WTC11 (cell line): ENCODE measurements around the gene WFDC6. TPM values are rescaled to one million over a fixed set of nuclear protein-coding genes. Genes with fewer than 3 reads are reported as not detected.

Source experiments
- ATAC-seq: fragments of 200-7000 bp; cut with Tn5 transposase; 2 replicates; pipeline ENCODE4 v1.10.0; 2021; ENCODE audit warnings: mild to moderate bottlenecking, moderate library complexity
- CTCF ChIA-PET: fragments of 300-600 bp; sonication (Branson Sonifier 250); formaldehyde crosslinking; loops from one replicate; lab custom pipeline; 2021; ENCODE audit warnings: antibody characterized with exemption; lab: Charles Lee
- POLR2A ChIA-PET: fragments of 350-600 bp; sonication (Branson Sonifier 250); formaldehyde crosslinking; loops from one replicate; lab custom pipeline; 2021; ENCODE audit warnings: antibody characterized with exemption; lab: Charles Lee
- DNase-seq: peaks from one replicate; pipeline ENCODE4 v3.0.0; 2021; ENCODE audit warnings: low spot score
- H3K27ac Mint-ChIP-seq: 2 replicates; pipeline ENCODE4 v1.8.0; 2021; ENCODE audit warnings: mixed read lengths
- H3K27me3 Mint-ChIP-seq: 2 replicates; pipeline ENCODE4 v1.8.0; 2021; ENCODE audit warnings: low read depth, mild to moderate bottlenecking, moderate library complexity, mixed read lengths
- H3K36me3 Mint-ChIP-seq: 2 replicates; pipeline ENCODE4 v1.8.0; 2021; ENCODE audit warnings: mixed read lengths
- H3K4me1 Mint-ChIP-seq: 2 replicates; pipeline ENCODE4 v1.8.0; 2022; ENCODE audit warnings: mixed read lengths
- H3K4me3 Mint-ChIP-seq: 2 replicates; pipeline ENCODE4 v1.8.0; 2021; ENCODE audit warnings: mild to moderate bottlenecking, moderate library complexity, mixed read lengths
- H3K9me3 Mint-ChIP-seq: 2 replicates; pipeline ENCODE4 v1.8.0; 2021; ENCODE audit warnings: mixed read lengths
- CREM ChIP-seq: sonication (generic); formaldehyde crosslinking; IDR thresholded peaks from 2 replicates; pipeline ENCODE4 v1.8.1; 2022; ENCODE audit warnings: mild to moderate bottlenecking, missing genetic modification reagents, moderate library complexity
- ELF4 ChIP-seq: sonication (generic); formaldehyde crosslinking; IDR thresholded peaks from 2 replicates; pipeline ENCODE4 v1.8.1; 2022; ENCODE audit warnings: low read depth, mild to moderate bottlenecking, moderate library complexity, missing genetic modification reagents
- EMX1 ChIP-seq: fragments of 250-450 bp; sonication (Bioruptor Pico); IDR thresholded peaks from 2 replicates; pipeline ENCODE4 v1.8.0; 2021; ENCODE audit warnings: mild to moderate bottlenecking
- FOXK1 ChIP-seq: sonication (generic); formaldehyde crosslinking; IDR thresholded peaks from 2 replicates; pipeline ENCODE4 v1.8.0; 2022; ENCODE audit warnings: mild to moderate bottlenecking, moderate library complexity, missing genetic modification reagents
- GABPB1 ChIP-seq: sonication (generic); formaldehyde crosslinking; IDR thresholded peaks from 2 replicates; pipeline ENCODE4 v1.8.1; 2023; ENCODE audit warnings: mild to moderate bottlenecking, missing genetic modification reagents
- GRHL2 ChIP-seq: fragments of 250-450 bp; sonication (Bioruptor Pico); IDR thresholded peaks from 2 replicates; pipeline ENCODE4 v1.8.0; 2022; ENCODE audit warnings: mild to moderate bottlenecking, moderate library complexity; ENCODE audit not compliant: insufficient replicate concordance, severe bottlenecking
- NR3C1 ChIP-seq: sonication (generic); formaldehyde crosslinking; conservative IDR thresholded peaks from 2 replicates; pipeline ENCODE4 v1.8.1; 2023; ENCODE audit warnings: low read depth, mild to moderate bottlenecking, missing genetic modification reagents
- RELA ChIP-seq: sonication (generic); formaldehyde crosslinking; IDR thresholded peaks from 2 replicates; pipeline ENCODE4 v1.8.1; 2022; ENCODE audit warnings: missing genetic modification reagents, mild to moderate bottlenecking, borderline replicate concordance
- RORB ChIP-seq: fragments of 250-450 bp; sonication (Bioruptor Pico); IDR thresholded peaks from 2 replicates; pipeline ENCODE4 v1.9.0; 2021; ENCODE audit warnings: mild to moderate bottlenecking
- SOX15 ChIP-seq: fragments of 250-450 bp; sonication (Bioruptor Pico); IDR thresholded peaks from 2 replicates; pipeline ENCODE4 v1.9.0; 2021; ENCODE audit warnings: mild to moderate bottlenecking
- TCF7 ChIP-seq: sonication (generic); formaldehyde crosslinking; IDR thresholded peaks from 2 replicates; pipeline ENCODE4 v1.8.0; 2022; ENCODE audit warnings: mild to moderate bottlenecking, low read depth, missing genetic modification reagents, moderate library complexity
- ZNF317 ChIP-seq: sonication (generic); formaldehyde crosslinking; IDR thresholded peaks from 2 replicates; pipeline ENCODE4 v1.8.1; 2023; ENCODE audit warnings: low read depth, mild to moderate bottlenecking, moderate library complexity, missing genetic modification reagents, borderline replicate concordance
- ZNF416 ChIP-seq: fragments of 250-450 bp; sonication (Bioruptor Pico); IDR thresholded peaks from 2 replicates; pipeline ENCODE4 v1.9.0; 2021; ENCODE audit warnings: mild to moderate bottlenecking, inconsistent platforms
- total RNA-seq: library from RNA; stranded (reverse); gene quantifications from 3 replicates; pipeline ENCODE4 v1.2.3, GENCODE V29; 2021
- TF ChIP-seq, protein P1 (sequence below): sonication (generic); formaldehyde crosslinking; IDR thresholded peaks from 2 replicates; pipeline ENCODE4 v1.8.1; 2023; ENCODE audit warnings: mild to moderate bottlenecking, missing genetic modification reagents, moderate library complexity
- TF ChIP-seq, protein P2 (sequence below): sonication (generic); formaldehyde crosslinking; IDR thresholded peaks from 2 replicates; pipeline ENCODE4 v1.8.1; 2022; ENCODE audit warnings: low read depth, mild to moderate bottlenecking, moderate library complexity, missing genetic modification reagents, borderline replicate concordance
- TF ChIP-seq, protein P3 (sequence below): fragments of 250-450 bp; sonication (Bioruptor Pico); IDR thresholded peaks from 2 replicates; pipeline ENCODE4 v1.9.0; 2021; ENCODE audit warnings: mild to moderate bottlenecking, borderline replicate concordance
- TF ChIP-seq, protein P4 (sequence below): fragments of 250-450 bp; sonication (Bioruptor Pico); IDR thresholded peaks from 2 replicates; pipeline ENCODE4 v2.1.2; 2022; ENCODE audit warnings: mild to moderate bottlenecking, moderate library complexity
- TF ChIP-seq, protein P5 (sequence below): fragments of 250-450 bp; sonication (Bioruptor Pico); IDR thresholded peaks from 2 replicates; pipeline ENCODE4 v1.9.0; 2021; ENCODE audit warnings: mild to moderate bottlenecking

The WFDC6 gene
- total RNA-seq, 1 experiment from 2014 or later, result not detected

DNA sequence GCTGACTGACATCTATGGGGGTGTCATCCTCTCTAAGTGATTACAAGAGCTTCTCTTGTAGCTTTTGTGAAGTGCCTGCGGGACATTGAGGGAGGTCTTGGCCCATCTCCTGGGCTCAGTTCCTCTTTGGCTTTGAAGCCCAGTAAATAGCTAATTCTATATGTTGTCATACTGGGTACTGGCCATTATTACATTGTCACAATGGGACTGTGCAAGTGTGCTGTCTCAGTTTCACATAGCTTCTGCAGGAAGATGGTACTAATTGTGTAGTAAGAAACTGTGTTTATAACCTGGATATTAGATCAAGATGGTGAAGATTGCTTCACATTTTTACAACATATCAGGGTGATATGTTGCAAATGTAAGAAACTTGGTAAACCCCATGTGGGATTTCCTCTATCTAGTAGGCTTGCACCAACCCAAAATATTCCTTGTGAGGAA, 43.8 kb downstream of the WFDC6 start (continued):
- TF ChIP-seq, protein P1, sequence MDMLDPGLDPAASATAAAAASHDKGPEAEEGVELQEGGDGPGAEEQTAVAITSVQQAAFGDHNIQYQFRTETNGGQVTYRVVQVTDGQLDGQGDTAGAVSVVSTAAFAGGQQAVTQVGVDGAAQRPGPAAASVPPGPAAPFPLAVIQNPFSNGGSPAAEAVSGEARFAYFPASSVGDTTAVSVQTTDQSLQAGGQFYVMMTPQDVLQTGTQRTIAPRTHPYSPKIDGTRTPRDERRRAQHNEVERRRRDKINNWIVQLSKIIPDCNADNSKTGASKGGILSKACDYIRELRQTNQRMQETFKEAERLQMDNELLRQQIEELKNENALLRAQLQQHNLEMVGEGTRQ (CRISPR knock-in tag), result no peak
- TF ChIP-seq, protein P2, sequence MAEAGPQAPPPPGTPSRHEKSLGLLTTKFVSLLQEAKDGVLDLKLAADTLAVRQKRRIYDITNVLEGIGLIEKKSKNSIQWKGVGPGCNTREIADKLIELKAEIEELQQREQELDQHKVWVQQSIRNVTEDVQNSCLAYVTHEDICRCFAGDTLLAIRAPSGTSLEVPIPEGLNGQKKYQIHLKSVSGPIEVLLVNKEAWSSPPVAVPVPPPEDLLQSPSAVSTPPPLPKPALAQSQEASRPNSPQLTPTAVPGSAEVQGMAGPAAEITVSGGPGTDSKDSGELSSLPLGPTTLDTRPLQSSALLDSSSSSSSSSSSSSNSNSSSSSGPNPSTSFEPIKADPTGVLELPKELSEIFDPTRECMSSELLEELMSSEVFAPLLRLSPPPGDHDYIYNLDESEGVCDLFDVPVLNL (CRISPR knock-in tag), result no peak
- no peak for TF ChIP-seq ZNF317

DNA sequence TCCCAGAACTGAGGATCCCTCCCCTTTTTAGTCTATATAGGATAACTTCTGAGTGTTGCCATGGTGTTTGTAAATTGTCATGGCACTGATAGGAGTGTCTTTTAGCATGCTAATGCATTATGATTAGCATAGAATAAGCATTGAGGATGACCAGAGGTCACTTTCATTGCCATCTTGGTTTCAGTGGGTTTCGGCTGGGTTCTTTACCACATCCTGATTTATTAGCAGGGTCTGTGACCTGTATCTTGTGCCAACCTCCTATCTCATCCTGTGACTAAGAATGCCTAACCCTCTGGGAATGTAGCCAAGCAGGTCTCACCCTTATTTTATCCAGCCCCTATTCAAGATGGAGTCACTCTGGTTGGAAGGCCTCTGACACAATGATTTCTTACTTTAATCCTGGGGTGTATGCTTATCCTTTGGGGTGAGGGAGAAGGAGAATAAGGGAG, 50.2 kb downstream of the WFDC6 start:
- ChIA-PET POLR2A (no interaction called here), CTCF (no interaction called here)
- DNase-seq (no peak), ATAC-seq (no peak)
- TF ChIP-seq TCF7 (CRISPR knock-in tag), result no peak
- TF ChIP-seq, protein P3, sequence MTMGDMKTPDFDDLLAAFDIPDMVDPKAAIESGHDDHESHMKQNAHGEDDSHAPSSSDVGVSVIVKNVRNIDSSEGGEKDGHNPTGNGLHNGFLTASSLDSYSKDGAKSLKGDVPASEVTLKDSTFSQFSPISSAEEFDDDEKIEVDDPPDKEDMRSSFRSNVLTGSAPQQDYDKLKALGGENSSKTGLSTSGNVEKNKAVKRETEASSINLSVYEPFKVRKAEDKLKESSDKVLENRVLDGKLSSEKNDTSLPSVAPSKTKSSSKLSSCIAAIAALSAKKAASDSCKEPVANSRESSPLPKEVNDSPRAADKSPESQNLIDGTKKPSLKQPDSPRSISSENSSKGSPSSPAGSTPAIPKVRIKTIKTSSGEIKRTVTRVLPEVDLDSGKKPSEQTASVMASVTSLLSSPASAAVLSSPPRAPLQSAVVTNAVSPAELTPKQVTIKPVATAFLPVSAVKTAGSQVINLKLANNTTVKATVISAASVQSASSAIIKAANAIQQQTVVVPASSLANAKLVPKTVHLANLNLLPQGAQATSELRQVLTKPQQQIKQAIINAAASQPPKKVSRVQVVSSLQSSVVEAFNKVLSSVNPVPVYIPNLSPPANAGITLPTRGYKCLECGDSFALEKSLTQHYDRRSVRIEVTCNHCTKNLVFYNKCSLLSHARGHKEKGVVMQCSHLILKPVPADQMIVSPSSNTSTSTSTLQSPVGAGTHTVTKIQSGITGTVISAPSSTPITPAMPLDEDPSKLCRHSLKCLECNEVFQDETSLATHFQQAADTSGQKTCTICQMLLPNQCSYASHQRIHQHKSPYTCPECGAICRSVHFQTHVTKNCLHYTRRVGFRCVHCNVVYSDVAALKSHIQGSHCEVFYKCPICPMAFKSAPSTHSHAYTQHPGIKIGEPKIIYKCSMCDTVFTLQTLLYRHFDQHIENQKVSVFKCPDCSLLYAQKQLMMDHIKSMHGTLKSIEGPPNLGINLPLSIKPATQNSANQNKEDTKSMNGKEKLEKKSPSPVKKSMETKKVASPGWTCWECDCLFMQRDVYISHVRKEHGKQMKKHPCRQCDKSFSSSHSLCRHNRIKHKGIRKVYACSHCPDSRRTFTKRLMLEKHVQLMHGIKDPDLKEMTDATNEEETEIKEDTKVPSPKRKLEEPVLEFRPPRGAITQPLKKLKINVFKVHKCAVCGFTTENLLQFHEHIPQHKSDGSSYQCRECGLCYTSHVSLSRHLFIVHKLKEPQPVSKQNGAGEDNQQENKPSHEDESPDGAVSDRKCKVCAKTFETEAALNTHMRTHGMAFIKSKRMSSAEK, result no peak
- TF ChIP-seq EMX1, result no peak
- no peak for TF ChIP-seq RORB (CRISPR knock-in tag)
- no peak for TF ChIP-seq GABPB1 (CRISPR knock-in tag)
- no peak for TF ChIP-seq SOX15 (CRISPR knock-in tag)
- TF ChIP-seq, protein P4, sequence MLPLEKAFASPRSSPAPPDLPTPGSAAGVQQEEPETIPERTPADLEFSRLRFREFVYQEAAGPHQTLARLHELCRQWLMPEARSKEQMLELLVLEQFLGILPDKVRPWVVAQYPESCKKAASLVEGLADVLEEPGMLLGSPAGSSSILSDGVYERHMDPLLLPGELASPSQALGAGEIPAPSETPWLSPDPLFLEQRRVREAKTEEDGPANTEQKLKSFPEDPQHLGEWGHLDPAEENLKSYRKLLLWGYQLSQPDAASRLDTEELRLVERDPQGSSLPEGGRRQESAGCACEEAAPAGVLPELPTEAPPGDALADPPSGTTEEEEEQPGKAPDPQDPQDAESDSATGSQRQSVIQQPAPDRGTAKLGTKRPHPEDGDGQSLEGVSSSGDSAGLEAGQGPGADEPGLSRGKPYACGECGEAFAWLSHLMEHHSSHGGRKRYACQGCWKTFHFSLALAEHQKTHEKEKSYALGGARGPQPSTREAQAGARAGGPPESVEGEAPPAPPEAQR (CRISPR knock-in tag), result no peak
- no peak for TF ChIP-seq NR3C1 (CRISPR knock-in tag)
- TF ChIP-seq ZNF416, result no peak
- TF ChIP-seq, protein P5, sequence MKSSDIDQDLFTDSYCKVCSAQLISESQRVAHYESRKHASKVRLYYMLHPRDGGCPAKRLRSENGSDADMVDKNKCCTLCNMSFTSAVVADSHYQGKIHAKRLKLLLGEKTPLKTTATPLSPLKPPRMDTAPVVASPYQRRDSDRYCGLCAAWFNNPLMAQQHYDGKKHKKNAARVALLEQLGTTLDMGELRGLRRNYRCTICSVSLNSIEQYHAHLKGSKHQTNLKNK, result no peak
- TF ChIP-seq CREM (CRISPR knock-in tag), result no peak
- no peak for TF ChIP-seq RELA (CRISPR knock-in tag)
- TF ChIP-seq ELF4 (CRISPR knock-in tag), result no peak
- TF ChIP-seq GRHL2 (CRISPR knock-in tag), result no peak
- TF ChIP-seq FOXK1 (CRISPR knock-in tag), result no peak
- no peaks in the 10 kb centered on the region for H3K9me3 Mint-ChIP-seq
- H3K27me3 Mint-ChIP-seq, result no peaks in the 10 kb centered on the region
- H3K4me3 Mint-ChIP-seq, result no peak overlapping the region
- H3K4me1 Mint-ChIP-seq, result peaks cover 32% of the 10 kb centered on the region
- H3K36me3 Mint-ChIP-seq, result no peaks in the 10 kb centered on the region
- H3K27ac Mint-ChIP-seq, result no peak overlapping the region
